Glutamatergic neuron (in vitro differentiated cells): ENCODE measurements around the gene USP7. TPM values are rescaled to one million over a fixed set of nuclear protein-coding genes. Genes with fewer than 3 reads are reported as not detected.

ENCODE experiments used
- DNase-seq: peaks from one replicate; pipeline ENCODE4 v3.0.0; 2022
- H3K27ac Mint-ChIP-seq: one replicate; pipeline ENCODE4 v1.8.0; 2020; ENCODE audit warnings: mild to moderate bottlenecking, mixed read lengths, inconsistent platforms; ENCODE audit not compliant: unreplicated experiment
- H3K27me3 Mint-ChIP-seq: one replicate; pipeline ENCODE4 v1.8.0; 2020; ENCODE audit warnings: mild to moderate bottlenecking, moderate library complexity, mixed read lengths, inconsistent platforms; ENCODE audit not compliant: unreplicated experiment
- H3K36me3 Mint-ChIP-seq: one replicate; pipeline ENCODE4 v1.8.0; 2020; ENCODE audit warnings: mild to moderate bottlenecking, mixed read lengths, inconsistent platforms; ENCODE audit not compliant: unreplicated experiment
- H3K4me1 Mint-ChIP-seq: one replicate; pipeline ENCODE4 v1.8.0; 2020; ENCODE audit warnings: mild to moderate bottlenecking, low read depth, mixed read lengths, inconsistent platforms; ENCODE audit not compliant: unreplicated experiment
- H3K4me3 Mint-ChIP-seq: one replicate; pipeline ENCODE4 v1.8.0; 2020; ENCODE audit warnings: mild to moderate bottlenecking, mixed read lengths, inconsistent platforms; ENCODE audit not compliant: unreplicated experiment
- H3K9me3 Mint-ChIP-seq: one replicate; pipeline ENCODE4 v1.8.0; 2020; ENCODE audit warnings: mild to moderate bottlenecking, moderate library complexity, mixed read lengths, inconsistent platforms; ENCODE audit not compliant: unreplicated experiment
- total RNA-seq: library from RNA; stranded (reverse); fragmentation: NEBNext Ultra II Directional; extraction: Animal tissue kit (Norgen Biotek cat#: 25700); gene quantifications from one replicate; pipeline ENCODE4 v1.2.1, GENCODE V29; 2021; ENCODE audit not compliant: unreplicated experiment
- TF ChIP-seq, protein P1 (sequence below): fragments of 200-600 bp; sonication (generic); IDR thresholded peaks from one replicate; pipeline ENCODE4 v1.5.0; 2021; ENCODE audit not compliant: partially characterized antibody, unreplicated experiment

USP7 gene
- total RNA-seq, 1 donor from 2014 or later, result 167 TPM

DNA sequence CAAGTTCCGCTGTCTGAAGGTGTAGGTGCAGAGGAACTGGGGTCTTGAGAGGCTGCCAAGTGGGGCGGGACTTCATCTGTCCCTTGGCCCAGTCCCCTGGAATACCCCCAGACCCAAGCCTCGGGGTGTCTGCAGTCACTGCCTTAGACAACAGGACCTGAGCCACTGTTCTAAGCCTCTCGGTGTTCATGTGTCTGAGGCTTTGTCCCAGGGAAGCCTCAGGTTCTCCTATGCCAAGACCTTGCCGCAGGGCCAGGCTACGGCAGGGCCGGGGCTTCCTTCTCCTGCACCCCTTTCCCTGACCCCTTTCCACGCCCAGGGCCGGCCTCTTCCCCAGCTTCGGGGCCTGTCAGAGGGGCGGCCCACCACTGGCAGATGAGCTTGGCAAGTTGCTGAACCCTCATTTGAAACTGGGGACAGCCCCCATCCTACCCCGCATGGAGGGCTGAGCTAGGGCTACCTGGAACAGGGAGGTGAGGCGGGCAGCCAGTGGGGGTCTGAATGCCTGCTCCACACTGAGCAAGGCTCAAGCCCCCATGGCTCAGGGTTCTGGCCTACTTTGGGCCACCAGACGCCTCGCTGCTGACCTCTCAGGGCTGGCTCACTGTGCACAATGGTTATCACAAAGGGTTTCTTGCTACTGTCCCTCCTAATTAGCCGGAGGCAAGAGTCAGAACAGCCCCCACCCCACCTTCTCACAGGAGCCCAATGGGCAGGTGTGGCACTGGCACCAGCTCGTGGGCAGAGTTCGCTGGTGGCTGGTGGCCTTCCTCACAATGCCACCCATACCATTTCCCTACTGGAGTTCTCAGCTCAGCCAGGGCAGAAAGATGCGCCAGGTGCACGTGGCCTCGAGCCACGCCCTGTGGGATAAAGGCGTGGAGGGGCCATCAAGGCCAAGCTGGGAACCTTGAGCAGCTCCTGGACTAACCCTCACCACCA lies 74.5 kb downstream of the USP7 start:
- Mint-ChIP-seq H3K9me3 (peaks cover 11% of the 10 kb centered on the region), H3K4me3 (no peak overlapping the region), H3K36me3 (peaks cover 6% of the 10 kb centered on the region), H3K27ac (no peak overlapping the region), H3K4me1 (peaks cover 39% of the 10 kb centered on the region), H3K27me3 (peaks cover 12% of the 10 kb centered on the region)
- no peak for DNase-seq
- TF ChIP-seq, protein P1, sequence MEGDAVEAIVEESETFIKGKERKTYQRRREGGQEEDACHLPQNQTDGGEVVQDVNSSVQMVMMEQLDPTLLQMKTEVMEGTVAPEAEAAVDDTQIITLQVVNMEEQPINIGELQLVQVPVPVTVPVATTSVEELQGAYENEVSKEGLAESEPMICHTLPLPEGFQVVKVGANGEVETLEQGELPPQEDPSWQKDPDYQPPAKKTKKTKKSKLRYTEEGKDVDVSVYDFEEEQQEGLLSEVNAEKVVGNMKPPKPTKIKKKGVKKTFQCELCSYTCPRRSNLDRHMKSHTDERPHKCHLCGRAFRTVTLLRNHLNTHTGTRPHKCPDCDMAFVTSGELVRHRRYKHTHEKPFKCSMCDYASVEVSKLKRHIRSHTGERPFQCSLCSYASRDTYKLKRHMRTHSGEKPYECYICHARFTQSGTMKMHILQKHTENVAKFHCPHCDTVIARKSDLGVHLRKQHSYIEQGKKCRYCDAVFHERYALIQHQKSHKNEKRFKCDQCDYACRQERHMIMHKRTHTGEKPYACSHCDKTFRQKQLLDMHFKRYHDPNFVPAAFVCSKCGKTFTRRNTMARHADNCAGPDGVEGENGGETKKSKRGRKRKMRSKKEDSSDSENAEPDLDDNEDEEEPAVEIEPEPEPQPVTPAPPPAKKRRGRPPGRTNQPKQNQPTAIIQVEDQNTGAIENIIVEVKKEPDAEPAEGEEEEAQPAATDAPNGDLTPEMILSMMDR, result no peak

DNA sequence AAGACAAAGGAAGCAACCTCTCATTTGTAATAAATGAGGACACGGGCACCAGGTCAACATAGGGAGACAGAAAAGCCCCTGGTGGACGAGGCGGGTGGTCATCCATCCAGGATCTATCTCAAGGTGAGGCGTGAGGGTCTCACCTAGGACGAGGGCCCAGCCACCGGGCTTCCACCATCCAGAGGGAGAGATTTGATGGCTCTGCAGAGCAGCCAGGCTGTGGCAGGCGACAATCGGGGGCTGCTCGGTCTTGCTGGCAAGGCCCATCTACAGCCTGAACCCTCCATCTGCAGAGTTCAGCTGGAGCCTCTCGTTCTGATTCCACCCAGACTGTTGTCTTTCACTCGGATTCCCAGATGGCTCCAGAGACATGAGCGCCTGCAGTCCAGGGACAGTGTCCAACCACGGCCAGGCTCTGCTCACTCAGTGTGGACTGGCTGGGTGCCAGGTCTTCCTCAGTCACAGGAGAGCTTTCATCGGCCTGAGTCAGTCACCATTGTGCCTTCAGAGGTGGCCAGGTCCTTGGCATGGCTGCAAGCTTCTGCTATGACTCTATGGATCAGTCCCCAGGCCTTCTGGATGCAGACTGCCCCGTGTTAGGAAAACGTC lies 75.7 kb downstream of the USP7 start:
- Mint-ChIP-seq H3K27ac (peak overlapping the region; percentile 8), H3K36me3 (peaks cover 6% of the 10 kb centered on the region), H3K4me3 (no peak overlapping the region), H3K9me3 (peaks cover 11% of the 10 kb centered on the region), H3K27me3 (peaks cover 12% of the 10 kb centered on the region), H3K4me1 (peaks cover 35% of the 10 kb centered on the region)
- TF ChIP-seq, protein P1, result no peak
- no peak for DNase-seq

DNA sequence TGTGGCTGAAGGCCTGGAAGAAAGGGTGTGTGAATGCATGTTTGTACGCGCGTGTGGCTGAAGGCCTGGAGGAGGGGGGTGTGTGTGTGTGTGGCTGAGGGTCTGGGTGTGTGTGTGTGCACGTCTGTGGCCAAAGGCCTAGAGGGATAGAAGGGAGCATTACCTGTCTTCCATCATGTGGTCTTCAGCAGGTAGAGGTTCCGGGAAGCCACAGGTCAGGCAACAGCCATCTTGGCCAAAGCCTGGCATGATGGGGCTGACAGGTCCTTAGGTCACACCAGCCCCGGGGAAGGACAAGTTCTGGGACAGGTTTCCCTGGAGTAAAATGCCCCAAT lies 76.3 kb downstream of the USP7 start:
- Mint-ChIP-seq H3K9me3 (peaks cover 11% of the 10 kb centered on the region), H3K27ac (peak overlapping the region; percentile 81), H3K4me3 (peak overlapping the region; percentile 7), H3K36me3 (peaks cover 6% of the 10 kb centered on the region), H3K27me3 (peaks cover 12% of the 10 kb centered on the region), H3K4me1 (peaks cover 31% of the 10 kb centered on the region)
- DNase-seq, result peak; percentile 6
- TF ChIP-seq, protein P1, result no peak

DNA sequence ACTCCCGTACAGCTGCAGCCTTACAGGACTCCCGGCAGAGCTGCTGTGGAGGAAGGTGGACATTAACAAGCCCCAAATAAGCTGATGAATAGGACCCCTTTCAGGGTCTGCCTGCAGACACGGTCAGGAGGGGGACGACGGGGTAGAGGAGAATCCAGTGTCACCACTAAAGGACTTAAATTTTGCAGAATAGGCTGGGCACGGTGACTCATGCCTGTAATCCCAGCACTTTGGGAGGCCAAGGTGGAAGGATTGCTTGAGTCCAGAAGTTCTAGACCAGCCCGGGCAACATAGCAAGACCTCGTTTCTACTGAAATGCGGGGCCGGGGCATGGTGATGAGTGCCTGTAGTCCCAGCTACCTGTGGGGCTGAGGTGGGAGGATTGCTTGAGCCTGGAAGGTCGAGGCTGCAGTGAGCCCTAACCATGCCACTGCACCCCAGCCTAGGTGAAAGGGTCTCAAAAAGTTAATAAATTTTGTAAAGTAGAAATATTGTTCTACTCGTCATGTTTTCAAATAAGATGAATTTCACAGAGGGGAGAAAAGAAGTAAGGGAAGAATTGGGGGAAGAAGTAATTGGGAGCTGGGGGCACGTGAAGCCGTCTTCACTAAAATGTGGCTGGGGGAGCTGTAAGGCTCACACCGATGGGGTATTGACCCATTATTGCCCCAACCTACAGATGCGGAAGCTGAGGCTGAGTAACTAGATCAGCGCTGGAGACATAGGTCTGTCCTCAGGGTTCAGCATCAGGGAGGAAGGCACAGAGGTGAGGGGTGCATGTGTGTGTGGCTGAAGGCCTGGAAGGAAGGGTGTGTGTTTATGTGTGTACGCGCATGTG lies 76.9 kb downstream of the USP7 start:
- peak; percentile 2 for DNase-seq
- TF ChIP-seq, protein P1, result no peak
- peak overlapping the region; percentile 81 for H3K27ac Mint-ChIP-seq
- peaks cover 12% of the 10 kb centered on the region for H3K27me3 Mint-ChIP-seq
- peaks cover 25% of the 10 kb centered on the region for H3K4me1 Mint-ChIP-seq
- H3K36me3 Mint-ChIP-seq, result peaks cover 6% of the 10 kb centered on the region
- peaks cover 13% of the 10 kb centered on the region for H3K9me3 Mint-ChIP-seq
- H3K4me3 Mint-ChIP-seq, result peak overlapping the region; percentile 7
